ENCODE results near the gene GBP2. TPM values are rescaled to one million over a fixed set of nuclear protein-coding genes. Genes with fewer than 3 reads are reported as not detected.

GBP2 gene
- total RNA-seq, 1 experiment from 2014 or later, result 29.7 TPM

DNA sequence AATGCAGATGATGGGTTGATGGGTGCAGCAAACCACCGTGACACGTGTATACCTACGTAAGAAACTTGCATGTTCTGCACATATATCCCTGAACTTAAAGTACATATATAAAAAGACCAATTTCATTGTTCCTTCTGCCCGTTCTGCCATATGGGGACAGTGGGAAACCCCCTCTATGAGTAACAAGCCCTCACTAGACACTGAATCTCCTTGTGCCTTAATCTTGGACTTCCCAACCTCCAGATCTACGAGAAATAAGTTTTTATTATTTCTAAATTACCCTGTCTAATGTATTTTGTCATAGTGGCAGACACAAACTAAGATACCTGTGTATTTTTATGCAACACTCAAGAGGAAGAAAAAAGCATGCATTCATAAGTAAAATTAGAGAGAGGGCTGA is 39.9 kb upstream of the GBP2 start:
- intact Hi-C loops (cut with micrococcal nuclease; ENCODE audit: unreplicated experiment), result no loop called here
- Mint-ChIP-seq H3K9me3 (ENCODE audit: low read depth, unreplicated experiment) (no peaks in the 10 kb centered on the region), H3K4me3 (ENCODE audit: low read depth, unreplicated experiment) (no peak overlapping the region), H3K27ac (ENCODE audit: unreplicated experiment) (no peak overlapping the region), H3K27me3 (ENCODE audit: unreplicated experiment) (no peaks in the 10 kb centered on the region), H3K4me1 (ENCODE audit: low read depth, unreplicated experiment) (no peaks in the 10 kb centered on the region), H3K36me3 (ENCODE audit: insufficient read depth, unreplicated experiment) (no peaks in the 10 kb centered on the region)
- no peak for DNase-seq
- CTCF ChIA-PET, result no interaction called here
- BruUV-seq (replicated peaks), result no TSS peak
- TF ChIP-seq, protein P1, sequence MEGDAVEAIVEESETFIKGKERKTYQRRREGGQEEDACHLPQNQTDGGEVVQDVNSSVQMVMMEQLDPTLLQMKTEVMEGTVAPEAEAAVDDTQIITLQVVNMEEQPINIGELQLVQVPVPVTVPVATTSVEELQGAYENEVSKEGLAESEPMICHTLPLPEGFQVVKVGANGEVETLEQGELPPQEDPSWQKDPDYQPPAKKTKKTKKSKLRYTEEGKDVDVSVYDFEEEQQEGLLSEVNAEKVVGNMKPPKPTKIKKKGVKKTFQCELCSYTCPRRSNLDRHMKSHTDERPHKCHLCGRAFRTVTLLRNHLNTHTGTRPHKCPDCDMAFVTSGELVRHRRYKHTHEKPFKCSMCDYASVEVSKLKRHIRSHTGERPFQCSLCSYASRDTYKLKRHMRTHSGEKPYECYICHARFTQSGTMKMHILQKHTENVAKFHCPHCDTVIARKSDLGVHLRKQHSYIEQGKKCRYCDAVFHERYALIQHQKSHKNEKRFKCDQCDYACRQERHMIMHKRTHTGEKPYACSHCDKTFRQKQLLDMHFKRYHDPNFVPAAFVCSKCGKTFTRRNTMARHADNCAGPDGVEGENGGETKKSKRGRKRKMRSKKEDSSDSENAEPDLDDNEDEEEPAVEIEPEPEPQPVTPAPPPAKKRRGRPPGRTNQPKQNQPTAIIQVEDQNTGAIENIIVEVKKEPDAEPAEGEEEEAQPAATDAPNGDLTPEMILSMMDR (IDR thresholded peaks at IDR 0.05; ENCODE audit: unreplicated experiment), result no peak

DNA sequence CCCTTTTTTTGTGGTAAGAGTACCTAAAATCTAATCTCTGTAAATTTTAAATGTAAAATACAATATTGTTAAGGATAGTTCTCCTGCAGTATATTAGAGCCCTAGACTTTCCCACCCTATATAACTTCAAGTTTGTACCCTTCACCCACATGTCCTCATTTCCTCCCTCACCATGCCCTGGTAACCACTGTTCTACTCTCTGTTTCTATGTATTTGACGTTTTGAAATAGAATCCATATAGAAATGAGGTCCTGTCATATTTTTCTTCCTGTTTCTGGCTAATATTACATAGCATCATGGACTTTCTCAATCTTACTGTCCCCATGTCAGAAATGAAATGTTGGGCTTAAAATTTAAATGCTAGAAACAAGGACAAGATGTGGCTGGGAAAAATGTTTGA is 25.1 kb upstream of the GBP2 start:
- no peak for DNase-seq
- Mint-ChIP-seq H3K9me3 (ENCODE audit: low read depth, unreplicated experiment) (no peaks in the 10 kb centered on the region), H3K4me3 (ENCODE audit: low read depth, unreplicated experiment) (no peak overlapping the region), H3K4me1 (ENCODE audit: low read depth, unreplicated experiment) (no peaks in the 10 kb centered on the region), H3K27ac (ENCODE audit: unreplicated experiment) (no peak overlapping the region), H3K36me3 (ENCODE audit: insufficient read depth, unreplicated experiment) (no peaks in the 10 kb centered on the region), H3K27me3 (ENCODE audit: unreplicated experiment) (no peaks in the 10 kb centered on the region)
- no TSS peak for BruUV-seq (replicated peaks)
- TF ChIP-seq, protein P1 (IDR thresholded peaks at IDR 0.05; ENCODE audit: unreplicated experiment), result no peak
- CTCF ChIA-PET, result no interaction called here
- intact Hi-C loops (cut with micrococcal nuclease; ENCODE audit: unreplicated experiment), result no loop called here

DNA sequence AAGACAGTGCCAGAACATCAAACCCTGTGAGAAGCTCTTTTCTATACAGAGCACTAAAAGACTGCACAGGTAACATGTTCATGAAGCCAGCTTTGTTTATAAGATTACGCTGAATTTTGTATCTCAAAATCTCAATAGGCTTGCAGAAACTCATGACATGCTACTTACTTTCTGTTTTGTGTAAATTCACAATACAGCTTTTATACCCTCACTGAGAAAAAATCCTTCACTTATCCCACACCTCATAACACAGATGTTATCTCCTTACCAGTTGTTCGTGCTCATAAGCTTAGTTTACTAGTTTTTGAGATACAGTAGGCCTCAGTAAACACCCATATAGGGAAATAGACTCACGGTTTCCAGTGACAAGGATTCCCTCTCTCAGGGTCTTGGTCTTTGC is 24.1 kb upstream of the GBP2 start:
- Mint-ChIP-seq H3K9me3 (ENCODE audit: low read depth, unreplicated experiment) (no peaks in the 10 kb centered on the region), H3K4me1 (ENCODE audit: low read depth, unreplicated experiment) (no peaks in the 10 kb centered on the region), H3K36me3 (ENCODE audit: insufficient read depth, unreplicated experiment) (no peaks in the 10 kb centered on the region), H3K4me3 (ENCODE audit: low read depth, unreplicated experiment) (no peak overlapping the region), H3K27me3 (ENCODE audit: unreplicated experiment) (no peaks in the 10 kb centered on the region), H3K27ac (ENCODE audit: unreplicated experiment) (no peak overlapping the region)
- TF ChIP-seq, protein P1 (IDR thresholded peaks at IDR 0.05; ENCODE audit: unreplicated experiment), result no peak
- CTCF ChIA-PET, result no interaction called here
- intact Hi-C loops (cut with micrococcal nuclease; ENCODE audit: unreplicated experiment), result no loop called here
- BruUV-seq (replicated peaks), result no TSS peak
- DNase-seq, result no peak

DNA sequence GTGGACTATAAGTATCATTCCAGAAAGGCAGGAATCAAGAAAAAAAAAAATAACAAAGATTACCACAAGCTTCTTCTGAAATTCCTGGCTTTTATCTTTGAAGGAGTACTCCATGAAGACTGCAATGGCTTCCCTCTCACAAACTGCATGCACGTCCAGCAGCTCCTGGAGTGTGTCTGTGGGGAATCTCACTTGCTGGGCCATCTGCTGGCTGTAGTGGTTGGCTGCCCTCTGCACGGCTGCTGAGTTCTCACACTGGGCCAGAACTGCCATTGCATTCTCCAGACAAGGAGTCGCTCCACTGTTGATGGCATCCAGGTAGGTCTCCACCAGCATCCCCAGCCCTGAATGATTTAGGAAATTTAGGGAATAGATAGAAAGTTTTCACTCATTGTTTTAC is 23.3 kb upstream of the GBP2 start:
- TF ChIP-seq, protein P1 (IDR thresholded peaks at IDR 0.05; ENCODE audit: unreplicated experiment), result no peak
- CTCF ChIA-PET, result no interaction called here
- Mint-ChIP-seq H3K4me3 (ENCODE audit: low read depth, unreplicated experiment) (no peak overlapping the region), H3K27me3 (ENCODE audit: unreplicated experiment) (no peaks in the 10 kb centered on the region), H3K27ac (ENCODE audit: unreplicated experiment) (no peak overlapping the region), H3K4me1 (ENCODE audit: low read depth, unreplicated experiment) (no peaks in the 10 kb centered on the region), H3K36me3 (ENCODE audit: insufficient read depth, unreplicated experiment) (no peaks in the 10 kb centered on the region), H3K9me3 (ENCODE audit: low read depth, unreplicated experiment) (no peaks in the 10 kb centered on the region)
- intact Hi-C loops (cut with micrococcal nuclease; ENCODE audit: unreplicated experiment), result no loop called here
- peak; percentile 51 for DNase-seq
- no TSS peak for BruUV-seq (replicated peaks)

All from Calu3 (cell line).